ENCODE measurements around the gene WASF1.

GRCh38 chr6:110098511-110099116 is 80.9 kb downstream of the WASF1 start:
- TF ChIP-seq, protein P1, sequence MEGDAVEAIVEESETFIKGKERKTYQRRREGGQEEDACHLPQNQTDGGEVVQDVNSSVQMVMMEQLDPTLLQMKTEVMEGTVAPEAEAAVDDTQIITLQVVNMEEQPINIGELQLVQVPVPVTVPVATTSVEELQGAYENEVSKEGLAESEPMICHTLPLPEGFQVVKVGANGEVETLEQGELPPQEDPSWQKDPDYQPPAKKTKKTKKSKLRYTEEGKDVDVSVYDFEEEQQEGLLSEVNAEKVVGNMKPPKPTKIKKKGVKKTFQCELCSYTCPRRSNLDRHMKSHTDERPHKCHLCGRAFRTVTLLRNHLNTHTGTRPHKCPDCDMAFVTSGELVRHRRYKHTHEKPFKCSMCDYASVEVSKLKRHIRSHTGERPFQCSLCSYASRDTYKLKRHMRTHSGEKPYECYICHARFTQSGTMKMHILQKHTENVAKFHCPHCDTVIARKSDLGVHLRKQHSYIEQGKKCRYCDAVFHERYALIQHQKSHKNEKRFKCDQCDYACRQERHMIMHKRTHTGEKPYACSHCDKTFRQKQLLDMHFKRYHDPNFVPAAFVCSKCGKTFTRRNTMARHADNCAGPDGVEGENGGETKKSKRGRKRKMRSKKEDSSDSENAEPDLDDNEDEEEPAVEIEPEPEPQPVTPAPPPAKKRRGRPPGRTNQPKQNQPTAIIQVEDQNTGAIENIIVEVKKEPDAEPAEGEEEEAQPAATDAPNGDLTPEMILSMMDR (IDR thresholded peaks at IDR 0.05), result no peak
- no peak for TF ChIP-seq POLR2A (IDR thresholded peaks at IDR 0.05)

Data from testis (tissue), 2 donors.